ENCODE measurements around the gene TMEM19.

Gene TMEM19

DNA sequence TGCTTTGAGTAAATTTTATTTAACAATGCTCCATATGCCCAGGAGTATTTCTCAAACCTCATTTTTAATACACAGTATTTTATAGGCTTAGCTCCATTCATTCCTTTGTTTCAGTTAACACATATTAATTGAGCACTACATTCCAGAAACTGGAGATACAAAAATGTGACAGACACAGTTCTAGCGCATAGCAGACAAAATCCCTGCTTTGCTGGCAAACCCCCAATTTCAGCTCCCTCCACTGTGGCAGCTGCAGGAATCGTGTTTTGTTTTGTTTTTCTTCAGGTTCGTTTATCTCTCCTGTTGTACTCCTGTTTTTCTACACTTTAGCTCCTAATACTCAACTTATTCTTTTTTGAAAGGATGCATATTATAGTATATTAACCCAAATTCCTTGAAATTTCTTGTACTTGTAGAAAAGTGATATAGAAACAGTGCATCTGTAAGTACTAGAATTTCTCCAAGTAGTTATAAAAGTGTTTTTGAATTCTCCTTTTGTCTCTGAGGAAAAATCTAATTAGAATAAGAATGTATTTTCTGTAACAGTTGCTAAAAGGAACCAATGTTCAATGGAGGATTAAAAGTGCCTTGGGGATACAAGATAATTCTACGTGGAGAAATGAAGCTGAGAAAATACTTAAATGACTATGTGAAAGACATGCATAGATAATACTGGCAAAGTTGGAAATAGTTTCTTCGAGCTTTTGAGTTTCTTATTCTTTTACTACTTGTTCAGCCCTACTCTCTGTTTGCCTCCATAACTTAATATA is 62.4 kb downstream of the TMEM19 start:
- Histone ChIP-seq H3K36me3 (ENCODE audit: control insufficient read depth in 5 of 5, insufficient read depth in 5 of 5, low read length in 5 of 5) (no peaks in the 10 kb centered on the region), H3K27ac (ENCODE audit: low read depth, low read length) (no peak overlapping the region), H3K4me1 (ENCODE audit: control insufficient read depth in 5 of 5, insufficient read depth in 5 of 5, low read length in 5 of 5) (no peaks in the 10 kb centered on the region), H3K9ac (ENCODE audit: low read length in 5 of 5) (no peak overlapping the region), H3K27me3 (ENCODE audit: control insufficient read depth in 5 of 5, insufficient read depth in 4 of 5, low read length in 5 of 5) (peaks cover 0 to 2% (median 0%) of the 10 kb centered on the region in 5 donors), H3K9me3 (ENCODE audit: control insufficient read depth in 5 of 5, low read length in 5 of 5) (no peaks in the 10 kb centered on the region), H3K4me3 (ENCODE audit: low read depth in 1 of 5, low read length in 5 of 5) (no peak overlapping the region)

DNA sequence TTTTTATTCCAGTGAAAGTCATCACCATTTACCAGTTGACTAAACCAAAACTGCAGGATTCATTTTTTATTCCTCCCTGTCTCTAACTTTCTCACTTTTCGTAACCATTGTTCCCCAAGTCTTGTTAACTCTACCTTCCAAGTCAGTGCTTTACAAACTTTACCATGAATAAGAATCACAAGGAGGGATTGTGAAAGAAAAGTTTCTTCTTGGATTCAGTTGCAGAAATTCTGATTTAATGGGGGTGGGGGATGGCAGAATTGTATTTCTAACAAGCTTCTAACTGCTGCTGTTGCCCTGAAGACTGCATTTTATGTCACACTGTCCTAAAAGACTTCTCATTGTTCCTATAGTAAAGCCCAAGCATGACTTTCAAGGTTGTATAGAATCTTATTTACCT is 63.8 kb downstream of the TMEM19 start:
- Histone ChIP-seq H3K27me3 (ENCODE audit: control insufficient read depth in 5 of 5, insufficient read depth in 4 of 5, low read length in 5 of 5) (peaks cover 0 to 2% (median 0%) of the 10 kb centered on the region in 5 donors), H3K36me3 (ENCODE audit: control insufficient read depth in 5 of 5, insufficient read depth in 5 of 5, low read length in 5 of 5) (no peaks in the 10 kb centered on the region)

DNA sequence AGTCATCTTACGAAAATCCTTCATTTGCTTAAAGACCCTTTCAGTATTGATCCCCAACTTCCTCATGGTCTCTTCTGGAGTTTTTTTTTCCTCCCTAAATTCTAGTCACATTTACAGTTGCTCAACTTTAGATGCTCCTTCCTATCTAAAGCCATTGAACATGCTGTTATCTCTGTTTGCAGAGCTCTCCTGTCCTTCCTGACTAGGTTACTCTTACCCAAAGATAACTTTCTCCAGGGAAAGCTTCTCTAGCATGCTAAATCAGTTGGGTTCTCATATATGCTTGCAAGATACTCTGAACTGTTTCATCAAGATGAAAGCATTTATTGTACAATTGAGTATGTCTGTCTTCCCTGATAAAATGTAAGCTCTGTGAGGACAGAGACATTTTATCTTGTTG is 67.0 kb downstream of the TMEM19 start:
- no peaks in the 10 kb centered on the region for H3K9me3 ChIP-seq (ENCODE audit: control insufficient read depth in 5 of 5, low read length in 5 of 5)
- no peak overlapping the region for H3K4me3 ChIP-seq (ENCODE audit: low read depth in 1 of 5, low read length in 5 of 5)
- H3K9ac ChIP-seq (ENCODE audit: low read length in 5 of 5), result no peak overlapping the region
- no peak overlapping the region for H3K27ac ChIP-seq (ENCODE audit: low read depth, low read length)
- peaks cover 0 to under 1% (median 0%) of the 10 kb centered on the region in 5 donors for H3K36me3 ChIP-seq (ENCODE audit: control insufficient read depth in 5 of 5, insufficient read depth in 5 of 5, low read length in 5 of 5)
- peaks cover 0 to 2% (median 0%) of the 10 kb centered on the region in 5 donors for H3K27me3 ChIP-seq (ENCODE audit: control insufficient read depth in 5 of 5, insufficient read depth in 4 of 5, low read length in 5 of 5)
- H3K4me1 ChIP-seq (ENCODE audit: control insufficient read depth in 5 of 5, insufficient read depth in 5 of 5, low read length in 5 of 5), result peaks cover 3 to 24% (median 19%) of the 10 kb centered on the region in 5 donors

More for the DNA sequence above, 63.8 kb downstream of the TMEM19 start:
- Histone ChIP-seq H3K4me1 (ENCODE audit: control insufficient read depth in 5 of 5, insufficient read depth in 5 of 5, low read length in 5 of 5) (peaks cover 0 to 6% (median 4%) of the 10 kb centered on the region in 5 donors), H3K9ac (ENCODE audit: low read length in 5 of 5) (no peak overlapping the region), H3K9me3 (ENCODE audit: control insufficient read depth in 5 of 5, low read length in 5 of 5) (no peaks in the 10 kb centered on the region), H3K27ac (ENCODE audit: low read depth, low read length) (no peak overlapping the region), H3K4me3 (ENCODE audit: low read depth in 1 of 5, low read length in 5 of 5) (no peak overlapping the region)
